ENCODE measurements around the gene KRT77.

Gene KRT77

GRCh38 chr12:52656616-52657015 is 46.7 kb downstream of the KRT77 start:
- H3K36me3 ChIP-seq (ENCODE audit: control insufficient read depth, insufficient read depth, low read length) = no peaks in the 10 kb centered on the region
- no peak overlapping the region for H3K9ac ChIP-seq (ENCODE audit: low read length)
- H3K27me3 ChIP-seq (ENCODE audit: control insufficient read depth, insufficient read depth, low read length) = peaks cover 3% of the 10 kb centered on the region
- no peak overlapping the region for H3K4me3 ChIP-seq (ENCODE audit: low read length)
- no peak overlapping the region for H3K27ac ChIP-seq (ENCODE audit: low read depth, low read length)
- no peaks in the 10 kb centered on the region for H3K4me1 ChIP-seq (ENCODE audit: control insufficient read depth, insufficient read depth, low read length)

- peaks cover 3% of the 10 kb centered on the region for H3K27me3 ChIP-seq (ENCODE audit: control insufficient read depth, insufficient read depth, low read length)
- no peak overlapping the region for H3K9ac ChIP-seq (ENCODE audit: low read length)
- H3K4me1 ChIP-seq (ENCODE audit: control insufficient read depth, insufficient read depth, low read length) = no peaks in the 10 kb centered on the region
- H3K4me3 ChIP-seq (ENCODE audit: low read length) = no peak overlapping the region
- H3K36me3 ChIP-seq (ENCODE audit: control insufficient read depth, insufficient read depth, low read length) = no peaks in the 10 kb centered on the region
- no peak overlapping the region for H3K27ac ChIP-seq (ENCODE audit: low read depth, low read length)
These were observed 47.6 kb downstream of the KRT77 start for GRCh38 chr12:52655720-52656124.

GRCh38 chr12:52655251-52655650 is 48.1 kb downstream of the KRT77 start:
- H3K27ac ChIP-seq (ENCODE audit: low read depth, low read length) = no peak overlapping the region
- H3K27me3 ChIP-seq (ENCODE audit: control insufficient read depth, insufficient read depth, low read length) = peaks cover 3% of the 10 kb centered on the region
- H3K4me3 ChIP-seq (ENCODE audit: low read length) = no peak overlapping the region
- no peak overlapping the region for H3K9ac ChIP-seq (ENCODE audit: low read length)
- H3K4me1 ChIP-seq (ENCODE audit: control insufficient read depth, insufficient read depth, low read length) = peaks cover 3% of the 10 kb centered on the region
- no peaks in the 10 kb centered on the region for H3K36me3 ChIP-seq (ENCODE audit: control insufficient read depth, insufficient read depth, low read length)

- H3K9ac ChIP-seq (ENCODE audit: low read length) = no peak within 1 kb of the TSS
- H3K27ac ChIP-seq (ENCODE audit: low read depth, low read length) = no peak within 1 kb of the TSS
- peaks cover 5% of the 10 kb centered on the region for H3K4me1 ChIP-seq (ENCODE audit: control insufficient read depth, insufficient read depth, low read length)
- no peak within 1 kb of the TSS for H3K4me3 ChIP-seq (ENCODE audit: low read length)
- peaks cover 3% of the 10 kb centered on the region for H3K27me3 ChIP-seq (ENCODE audit: control insufficient read depth, insufficient read depth, low read length)
- H3K36me3 ChIP-seq (ENCODE audit: control insufficient read depth, insufficient read depth, low read length) = no peaks in the 10 kb centered on the region
These were observed 51.5 kb downstream of the KRT77 start, which contains the start of gene KRT2 for GRCh38 chr12:52651726-52652261. KRT2 (minus strand) TSS chr12:52652211; CDS start chr12:52652142, 69 bp downstream.

- peaks cover 3% of the 10 kb centered on the region for H3K27me3 ChIP-seq (ENCODE audit: control insufficient read depth, insufficient read depth, low read length)
- peaks cover 5% of the 10 kb centered on the region for H3K4me1 ChIP-seq (ENCODE audit: control insufficient read depth, insufficient read depth, low read length)
- H3K27ac ChIP-seq (ENCODE audit: low read depth, low read length) = no peak overlapping the region
- H3K4me3 ChIP-seq (ENCODE audit: low read length) = peak overlapping the region; percentile 23
- no peak overlapping the region for H3K9ac ChIP-seq (ENCODE audit: low read length)
- no peaks in the 10 kb centered on the region for H3K36me3 ChIP-seq (ENCODE audit: control insufficient read depth, insufficient read depth, low read length)
These were observed 52.7 kb downstream of the KRT77 start for GRCh38 chr12:52650520-52651081.

GRCh38 chr12:52649066-52649465 is 54.3 kb downstream of the KRT77 start:
- Histone ChIP-seq H3K27me3 (ENCODE audit: control insufficient read depth, insufficient read depth, low read length) (no peaks in the 10 kb centered on the region), H3K27ac (ENCODE audit: low read depth, low read length) (no peak overlapping the region), H3K4me3 (ENCODE audit: low read length) (no peak overlapping the region), H3K4me1 (ENCODE audit: control insufficient read depth, insufficient read depth, low read length) (peaks cover 5% of the 10 kb centered on the region), H3K36me3 (ENCODE audit: control insufficient read depth, insufficient read depth, low read length) (no peaks in the 10 kb centered on the region), H3K9ac (ENCODE audit: low read length) (no peak overlapping the region)

- no peak overlapping the region for H3K4me3 ChIP-seq (ENCODE audit: low read length)
- no peak overlapping the region for H3K9ac ChIP-seq (ENCODE audit: low read length)
- H3K36me3 ChIP-seq (ENCODE audit: control insufficient read depth, insufficient read depth, low read length) = no peaks in the 10 kb centered on the region
- H3K27ac ChIP-seq (ENCODE audit: low read depth, low read length) = no peak overlapping the region
- H3K27me3 ChIP-seq (ENCODE audit: control insufficient read depth, insufficient read depth, low read length) = no peaks in the 10 kb centered on the region
- H3K4me1 ChIP-seq (ENCODE audit: control insufficient read depth, insufficient read depth, low read length) = peaks cover 5% of the 10 kb centered on the region
These were observed 55.2 kb downstream of the KRT77 start for GRCh38 chr12:52648012-52648550.

- no peaks in the 10 kb centered on the region for H3K36me3 ChIP-seq (ENCODE audit: control insufficient read depth, insufficient read depth, low read length)
These were observed 55.7 kb downstream of the KRT77 start for GRCh38 chr12:52647601-52648000.

GRCh38 chr12:52646613-52647012 is 56.7 kb downstream of the KRT77 start:
- H3K36me3 ChIP-seq (ENCODE audit: control insufficient read depth, insufficient read depth, low read length) = no peaks in the 10 kb centered on the region
- H3K27ac ChIP-seq (ENCODE audit: low read depth, low read length) = no peak overlapping the region
- H3K4me1 ChIP-seq (ENCODE audit: control insufficient read depth, insufficient read depth, low read length) = peaks cover 5% of the 10 kb centered on the region
- H3K9ac ChIP-seq (ENCODE audit: low read length) = no peak overlapping the region
- H3K4me3 ChIP-seq (ENCODE audit: low read length) = no peak overlapping the region
- no peaks in the 10 kb centered on the region for H3K27me3 ChIP-seq (ENCODE audit: control insufficient read depth, insufficient read depth, low read length)

More at GRCh38 chr12:52647601-52648000, 55.7 kb downstream of the KRT77 start:
- Histone ChIP-seq H3K9ac (ENCODE audit: low read length) (no peak overlapping the region), H3K4me1 (ENCODE audit: control insufficient read depth, insufficient read depth, low read length) (peaks cover 5% of the 10 kb centered on the region), H3K27ac (ENCODE audit: low read depth, low read length) (no peak overlapping the region), H3K27me3 (ENCODE audit: control insufficient read depth, insufficient read depth, low read length) (no peaks in the 10 kb centered on the region), H3K4me3 (ENCODE audit: low read length) (no peak overlapping the region)

- H3K36me3 ChIP-seq (ENCODE audit: control insufficient read depth, insufficient read depth, low read length) = no peaks in the 10 kb centered on the region
- H3K9ac ChIP-seq (ENCODE audit: low read length) = no peak overlapping the region
- H3K4me1 ChIP-seq (ENCODE audit: control insufficient read depth, insufficient read depth, low read length) = peaks cover 5% of the 10 kb centered on the region
- no peaks in the 10 kb centered on the region for H3K27me3 ChIP-seq (ENCODE audit: control insufficient read depth, insufficient read depth, low read length)
- no peak overlapping the region for H3K4me3 ChIP-seq (ENCODE audit: low read length)
- H3K27ac ChIP-seq (ENCODE audit: low read depth, low read length) = no peak overlapping the region
These were observed 57.3 kb downstream of the KRT77 start for GRCh38 chr12:52645982-52646381.

GRCh38 chr12:52645120-52645761 is 58.1 kb downstream of the KRT77 start:
- Histone ChIP-seq H3K27me3 (ENCODE audit: control insufficient read depth, insufficient read depth, low read length) (no peaks in the 10 kb centered on the region), H3K9ac (ENCODE audit: low read length) (no peak overlapping the region), H3K4me1 (ENCODE audit: control insufficient read depth, insufficient read depth, low read length) (peaks cover 1% of the 10 kb centered on the region), H3K36me3 (ENCODE audit: control insufficient read depth, insufficient read depth, low read length) (no peaks in the 10 kb centered on the region), H3K4me3 (ENCODE audit: low read length) (no peak overlapping the region), H3K27ac (ENCODE audit: low read depth, low read length) (no peak overlapping the region)

GRCh38 chr12:52644078-52644415 is 59.3 kb downstream of the KRT77 start:
- Histone ChIP-seq H3K27ac (ENCODE audit: low read depth, low read length) (no peak overlapping the region), H3K9ac (ENCODE audit: low read length) (no peak overlapping the region), H3K4me3 (ENCODE audit: low read length) (no peak overlapping the region), H3K36me3 (ENCODE audit: control insufficient read depth, insufficient read depth, low read length) (no peaks in the 10 kb centered on the region), H3K4me1 (ENCODE audit: control insufficient read depth, insufficient read depth, low read length) (no peaks in the 10 kb centered on the region), H3K27me3 (ENCODE audit: control insufficient read depth, insufficient read depth, low read length) (no peaks in the 10 kb centered on the region)

Measured in rectal smooth muscle tissue (tissue), 1 donor.